A549 (cell line): ENCODE results near the gene TMEM175. TPM values are rescaled to one million over a fixed set of nuclear protein-coding genes. Genes with fewer than 3 reads are reported as not detected.

Experiments
- ATAC-seq, 2 experiments: fragments of 200-7000 bp in 1 of 2; fragments of >200 bp in 1 of 2; cut with Nextera tagmentation in 1 of 2; cut with Tn5 transposase in 1 of 2; 3 replicates each; pipeline versions ENCODE4 v1.8.0 to v1.9.1; 2018 to 2020; ENCODE audit warnings: mild to moderate bottlenecking in 1 of 2, moderate library complexity in 1 of 2
- CTCF ChIA-PET: fragments of 300-600 bp; sonication (Branson Sonifier 250); formaldehyde crosslinking; extraction: SDS; loops from one replicate; lab custom pipeline; 2021; ENCODE audit warnings: antibody characterized with exemption, inconsistent platforms; lab: Yijun Ruan, JAX
- POLR2A ChIA-PET: fragments of 350-600 bp; formaldehyde crosslinking; extraction: SDS; loops from one replicate; lab custom pipeline; 2021; ENCODE audit warnings: antibody characterized with exemption, inconsistent platforms; lab: Yijun Ruan, JAX
- DNase-seq, 2 experiments: peaks; one replicate each; pipeline versions ENCODE4 v3.0.0 to v3.0.0-alpha.2; 2011 to 2016; ENCODE audit warnings: low read depth in 1 of 2, low spot score in 1 of 2
- FAIRE-seq: peaks from 2 replicates; lab custom pipeline; 2011; peaks lifted over from hg19 to GRCh38; lab: Jason Lieb, UNC
- H3K27ac ChIP-seq, 2 experiments: fragments of >200 bp; sonication (Bioruptor Twin); formaldehyde crosslinking; 3 replicates each; pipeline ENCODE4 v1.5.1; 2016 to 2017
- H3K4me1 ChIP-seq: fragments of >200 bp; sonication (Bioruptor Twin); formaldehyde crosslinking; 3 replicates; pipeline ENCODE4 v1.6.1; 2016
- H3K4me2 ChIP-seq: fragments of >200 bp; sonication (Bioruptor Twin); formaldehyde crosslinking; 3 replicates; pipeline ENCODE4 v1.6.1; 2016
- H3K4me3 ChIP-seq: fragments of >200 bp; sonication (Bioruptor Twin); formaldehyde crosslinking; 3 replicates; pipeline ENCODE4 v1.5.1; 2016
- H3K9me3 ChIP-seq: fragments of >200 bp; sonication (Bioruptor Twin); formaldehyde crosslinking; 3 replicates; pipeline ENCODE4 v1.6.1; 2016
- BCL3 ChIP-seq: fragments of >200 bp; sonication (Bioruptor Twin); formaldehyde crosslinking; IDR thresholded peaks from 3 replicates; pipeline ENCODE4 v1.6.1; 2016
- CEBPB ChIP-seq, 2 experiments: fragments of >200 bp in 1 of 2; sonication (Bioruptor Twin) in 1 of 2; formaldehyde crosslinking in 1 of 2; IDR thresholded peaks; 2 replicates each; pipeline ENCODE4 v1.6.1; 2012 to 2016
- CHD4 ChIP-seq: fragments of 200-600 bp; sonication (generic); IDR thresholded peaks from 2 replicates; pipeline ENCODE4 v1.6.1; 2016; ENCODE audit warnings: antibody characterized with exemption, mild to moderate bottlenecking, borderline replicate concordance
- CTCF ChIP-seq: fragments of >200 bp; sonication (Bioruptor Twin); formaldehyde crosslinking; IDR thresholded peaks from 3 replicates; pipeline ENCODE4 v1.5.1; 2016
- E2F6 ChIP-seq: IDR thresholded peaks from 2 replicates; pipeline ENCODE4 v1.6.1; 2012; ENCODE audit warnings: low read depth, borderline replicate concordance
- ELK1 ChIP-seq: fragments of 150-350 bp; IDR thresholded peaks from 2 replicates; pipeline ENCODE4 v1.6.1; 2014; ENCODE audit warnings: low read depth, mild to moderate bottlenecking, low read length
- FOXS1 ChIP-seq: fragments of 250-450 bp; sonication (Bioruptor Pico); IDR thresholded peaks from 2 replicates; pipeline ENCODE4 v1.5.0; 2020; ENCODE audit warnings: mild to moderate bottlenecking, moderate library complexity
- GATA3 ChIP-seq: IDR thresholded peaks from 2 replicates; pipeline ENCODE4 v1.6.1; 2012; ENCODE audit warnings: borderline replicate concordance
- HDAC2 ChIP-seq: fragments of 200-600 bp; sonication (generic); IDR thresholded peaks from 2 replicates; pipeline ENCODE4 v1.6.1; 2016
- HMGXB4 ChIP-seq: fragments of 250-450 bp; sonication (Bioruptor Pico); IDR thresholded peaks from 2 replicates; pipeline ENCODE4 v1.5.0; 2021; ENCODE audit warnings: mild to moderate bottlenecking, moderate library complexity, borderline replicate concordance
- MAX ChIP-seq: IDR thresholded peaks from 2 replicates; pipeline ENCODE4 v1.6.1; 2012
- MAZ ChIP-seq: fragments of 150-350 bp; IDR thresholded peaks from 2 replicates; pipeline ENCODE4 v1.6.1; 2014; ENCODE audit warnings: antibody characterized with exemption, low read depth, low read length, borderline replicate concordance
- MYC ChIP-seq: IDR thresholded peaks from 2 replicates; pipeline ENCODE4 v1.6.1; 2012; ENCODE audit warnings: mild to moderate bottlenecking, inconsistent platforms, low read length, improper control_type of control experiment, borderline replicate concordance
- NPAS2 ChIP-seq: fragments of 250-450 bp; sonication (Bioruptor Pico); IDR thresholded peaks from 2 replicates; pipeline ENCODE4 v1.8.0; 2022; ENCODE audit warnings: mild to moderate bottlenecking, moderate library complexity, borderline replicate concordance
- NR3C1 ChIP-seq: fragments of >200 bp; sonication (Bioruptor Twin); formaldehyde crosslinking; IDR thresholded peaks from 3 replicates; pipeline ENCODE4 v1.6.1; 2017
- POLR2AphosphoS2 ChIP-seq: conservative IDR thresholded peaks from 2 replicates; pipeline ENCODE4 v1.6.1; 2012; ENCODE audit warnings: low read length, improper control_type of control experiment, inconsistent platforms
- SMC3 ChIP-seq: fragments of >200 bp; sonication (Bioruptor Twin); formaldehyde crosslinking; IDR thresholded peaks from 3 replicates; pipeline ENCODE4 v1.6.1; 2018; ENCODE audit warnings: inconsistent platforms
- SREBF2 ChIP-seq: fragments of 450-650 bp; IDR thresholded peaks from 2 replicates; pipeline ENCODE4 v1.6.1; 2014; ENCODE audit warnings: mild to moderate bottlenecking, moderate library complexity
- TP53 ChIP-seq: fragments of 250-450 bp; sonication (Bioruptor Pico); IDR thresholded peaks from 2 replicates; pipeline ENCODE4 v1.5.0; 2021; ENCODE audit warnings: mild to moderate bottlenecking, moderate library complexity
- ZC3H11A ChIP-seq: fragments of 450-650 bp; IDR thresholded peaks from 2 replicates; pipeline ENCODE4 v1.6.1; 2014; ENCODE audit warnings: antibody characterized with exemption, mild to moderate bottlenecking
- ZSCAN20 ChIP-seq: fragments of 250-450 bp; sonication (Bioruptor Pico); IDR thresholded peaks from 2 replicates; pipeline ENCODE4 v1.8.0; 2022; ENCODE audit warnings: mild to moderate bottlenecking, moderate library complexity
- WGBS: methylation state at CpG from one replicate; pipeline ENCODE4 v1.1.6; 2017; ENCODE audit errors: missing lambda C conversion rate; 5-methylcytosine and 5-hydroxymethylcytosine counted together
- polyA plus RNA-seq, 4 experiments: library from polyadenylated mRNA; depleted of rRNA in 3 of 4; stranded (reverse); fragments of >200 nt; fragmentation: RNase III in 1 of 4; extraction: RNeasy Plus Mini Kit Qiagen cat#74134 plus additional on column Dnase treatment in 1 of 4; gene quantifications; 2 replicates in 3 of 4; 3 replicates in 1 of 4; pipeline ENCODE4 v1.2.3, GENCODE V29; 2011 to 2017

The TMEM175 gene
- polyA plus RNA-seq, 2 of the 4 experiments (the other 2 are of a cell fraction), result 15.7 to 19.4 TPM

- H3K4me3 ChIP-seq, result no peak overlapping the region
- H3K27ac ChIP-seq, result no peak overlapping the region
- no peak for DNase-seq
- POLR2A ChIA-PET, result no interaction called here
- FAIRE-seq, result no peak
- CTCF ChIA-PET, result interaction anchor here (0.6 to 1.5 kb wide), 2 partner anchors 18 to 747 kb away, joined by 3 to 5 read pairs; partner anchors contain the start of genes GAK and TMEM175
- no peak for TF ChIP-seq SREBF2
- no peak for TF ChIP-seq MAZ
- TF ChIP-seq CEBPB (IDR thresholded peaks at IDR 0.05), result no peak
- no peak for TF ChIP-seq ELK1
- no peak for TF ChIP-seq NPAS2
- TF ChIP-seq ZSCAN20, result no peak
- no peak for TF ChIP-seq HDAC2
- no peak for TF ChIP-seq MAX
- TF ChIP-seq CTCF, result no peak
- TF ChIP-seq POLR2AphosphoS2, result no peak
- TF ChIP-seq BCL3, result no peak
- TF ChIP-seq SMC3, result no peak
- no peak for TF ChIP-seq ZC3H11A
- TF ChIP-seq CHD4, result no peak
- TF ChIP-seq HMGXB4, result no peak
- no peak for ATAC-seq
- no peak overlapping the region for H3K4me2 ChIP-seq
- H3K4me1 ChIP-seq, result no peaks in the 10 kb centered on the region
- 82% methylated on average over 19 of the region's 20 CpGs for WGBS
- no peaks in the 10 kb centered on the region for H3K9me3 ChIP-seq
These were observed 17.4 kb downstream of the TMEM175 start for GRCh38 chr4:949656-950055.

GRCh38 chr4:950136-951020 lies 18.1 kb downstream of the TMEM175 start:
- WGBS, result 71% methylated on average over 14 of the region's 30 CpGs
- H3K9me3 ChIP-seq, result no peaks in the 10 kb centered on the region
- POLR2A ChIA-PET, result no interaction called here
- H3K4me2 ChIP-seq, result no peak overlapping the region
- FAIRE-seq (no peak), DNase-seq (no peak), ATAC-seq (no peak)
- H3K27ac ChIP-seq, result no peak overlapping the region
- H3K4me3 ChIP-seq, result no peak overlapping the region
- TF ChIP-seq MYC, result no peak
- TF ChIP-seq POLR2AphosphoS2, result no peak
- TF ChIP-seq ZSCAN20, result no peak
- no peak for TF ChIP-seq NR3C1
- no peak for TF ChIP-seq MAZ
- no peak for TF ChIP-seq SMC3
- no peak for TF ChIP-seq FOXS1
- no peak for TF ChIP-seq E2F6
- no peak for TF ChIP-seq HDAC2
- no peak for TF ChIP-seq GATA3
- TF ChIP-seq TP53 (CRISPR knock-in tag), result no peak
- TF ChIP-seq ZC3H11A, result no peak
- H3K4me1 ChIP-seq, result no peaks in the 10 kb centered on the region
- CTCF ChIA-PET, result interaction anchor here (0.6 kb wide), 1 partner anchor 746 kb away, joined by 3 read pairs; no protein-coding TSS in a partner anchor
